ENCODE results near the gene LDLRAD3. TPM values are rescaled to one million over a fixed set of nuclear protein-coding genes. Genes with fewer than 3 reads are reported as not detected.

Gene LDLRAD3
- total and polyA plus RNA-seq, 3 donors from 2014 or later, result 7.1 to 14.6 (median 12.0) TPM

DNA sequence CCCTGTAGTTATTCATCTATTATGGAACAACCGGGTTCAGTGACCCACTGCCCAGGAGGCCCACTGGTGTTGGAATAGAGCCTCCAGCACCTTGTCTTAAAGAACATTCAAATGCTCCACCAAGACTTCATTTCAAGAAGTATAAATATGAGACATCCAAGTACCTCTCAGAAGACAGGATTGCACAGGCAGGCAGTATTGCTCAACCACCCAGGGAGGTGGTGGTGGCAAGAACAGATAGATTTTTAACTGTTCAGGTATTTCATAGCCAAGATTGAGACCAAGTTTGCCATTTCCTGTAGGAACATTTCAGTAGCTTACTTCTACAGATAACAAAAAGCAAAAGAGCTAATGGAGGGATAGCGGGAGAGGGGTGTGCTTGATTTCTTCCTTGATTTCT, 266.7 kb downstream of the LDLRAD3 start:
- Histone ChIP-seq H3K27me3 (no peaks in the 10 kb centered on the region), H3K9me3 (no peaks in the 10 kb centered on the region), H3K4me3 (no peak overlapping the region), H3K36me3 (ENCODE audit: low read depth, missing control alignments) (no peaks in the 10 kb centered on the region), H3K4me1 (no peaks in the 10 kb centered on the region), H3K27ac (no peak overlapping the region)
- intact Hi-C loops (cut with DNase I; ENCODE audit: low total_unique reads), result no loop called here
- DNase-seq, result no peak
- no peak for TF ChIP-seq POLR2A (IDR thresholded peaks at IDR 0.05)
- TF ChIP-seq, protein P1, sequence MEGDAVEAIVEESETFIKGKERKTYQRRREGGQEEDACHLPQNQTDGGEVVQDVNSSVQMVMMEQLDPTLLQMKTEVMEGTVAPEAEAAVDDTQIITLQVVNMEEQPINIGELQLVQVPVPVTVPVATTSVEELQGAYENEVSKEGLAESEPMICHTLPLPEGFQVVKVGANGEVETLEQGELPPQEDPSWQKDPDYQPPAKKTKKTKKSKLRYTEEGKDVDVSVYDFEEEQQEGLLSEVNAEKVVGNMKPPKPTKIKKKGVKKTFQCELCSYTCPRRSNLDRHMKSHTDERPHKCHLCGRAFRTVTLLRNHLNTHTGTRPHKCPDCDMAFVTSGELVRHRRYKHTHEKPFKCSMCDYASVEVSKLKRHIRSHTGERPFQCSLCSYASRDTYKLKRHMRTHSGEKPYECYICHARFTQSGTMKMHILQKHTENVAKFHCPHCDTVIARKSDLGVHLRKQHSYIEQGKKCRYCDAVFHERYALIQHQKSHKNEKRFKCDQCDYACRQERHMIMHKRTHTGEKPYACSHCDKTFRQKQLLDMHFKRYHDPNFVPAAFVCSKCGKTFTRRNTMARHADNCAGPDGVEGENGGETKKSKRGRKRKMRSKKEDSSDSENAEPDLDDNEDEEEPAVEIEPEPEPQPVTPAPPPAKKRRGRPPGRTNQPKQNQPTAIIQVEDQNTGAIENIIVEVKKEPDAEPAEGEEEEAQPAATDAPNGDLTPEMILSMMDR (IDR thresholded peaks at IDR 0.05), result no peak
- WGBS, 2 donors, result 98 to 100% methylated on average over 2 of the region's 2 CpGs

DNA sequence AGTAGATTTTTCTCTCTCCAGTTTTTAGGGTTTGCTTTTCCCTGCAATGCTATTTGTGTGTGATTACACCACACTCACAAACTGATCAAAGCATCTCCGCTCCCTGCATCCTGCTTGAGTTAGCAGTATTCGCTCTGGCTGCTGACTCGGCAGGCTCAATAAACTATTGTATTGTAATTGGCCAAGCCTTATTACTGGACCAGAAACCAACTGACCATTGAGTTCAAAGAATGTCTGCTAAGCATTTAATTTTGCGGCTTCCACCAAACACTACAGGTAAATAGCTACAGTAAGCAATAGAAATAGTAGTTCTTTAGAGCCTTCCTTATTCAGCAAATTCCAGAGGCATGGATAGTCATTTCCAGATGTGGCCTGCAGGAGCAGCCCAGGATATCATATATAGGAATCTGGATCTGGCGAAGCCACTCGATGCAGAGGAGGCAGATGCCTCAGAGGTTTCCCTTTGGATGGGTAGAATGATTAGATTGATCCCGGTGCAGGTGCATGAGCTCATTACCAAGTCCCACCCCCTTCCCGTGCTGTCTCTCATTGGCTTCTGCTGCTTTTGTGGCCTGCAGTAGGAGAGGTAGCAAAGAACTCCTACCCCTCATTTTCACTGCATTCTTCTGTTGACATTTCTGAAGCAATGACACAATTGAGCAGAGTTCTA, 268.0 kb downstream of the LDLRAD3 start:
- Histone ChIP-seq H3K9me3 (no peaks in the 10 kb centered on the region), H3K27me3 (no peaks in the 10 kb centered on the region), H3K4me1 (no peaks in the 10 kb centered on the region), H3K36me3 (ENCODE audit: low read depth, missing control alignments) (no peaks in the 10 kb centered on the region), H3K4me3 (no peak overlapping the region), H3K27ac (no peak overlapping the region)
- intact Hi-C loops (cut with DNase I; ENCODE audit: low total_unique reads), result no loop called here
- no peak for DNase-seq
- no peak for TF ChIP-seq POLR2A (IDR thresholded peaks at IDR 0.05)
- 89 to 92% methylated on average over 6 to 8 of the region's 8 CpGs for WGBS, 2 donors

DNA sequence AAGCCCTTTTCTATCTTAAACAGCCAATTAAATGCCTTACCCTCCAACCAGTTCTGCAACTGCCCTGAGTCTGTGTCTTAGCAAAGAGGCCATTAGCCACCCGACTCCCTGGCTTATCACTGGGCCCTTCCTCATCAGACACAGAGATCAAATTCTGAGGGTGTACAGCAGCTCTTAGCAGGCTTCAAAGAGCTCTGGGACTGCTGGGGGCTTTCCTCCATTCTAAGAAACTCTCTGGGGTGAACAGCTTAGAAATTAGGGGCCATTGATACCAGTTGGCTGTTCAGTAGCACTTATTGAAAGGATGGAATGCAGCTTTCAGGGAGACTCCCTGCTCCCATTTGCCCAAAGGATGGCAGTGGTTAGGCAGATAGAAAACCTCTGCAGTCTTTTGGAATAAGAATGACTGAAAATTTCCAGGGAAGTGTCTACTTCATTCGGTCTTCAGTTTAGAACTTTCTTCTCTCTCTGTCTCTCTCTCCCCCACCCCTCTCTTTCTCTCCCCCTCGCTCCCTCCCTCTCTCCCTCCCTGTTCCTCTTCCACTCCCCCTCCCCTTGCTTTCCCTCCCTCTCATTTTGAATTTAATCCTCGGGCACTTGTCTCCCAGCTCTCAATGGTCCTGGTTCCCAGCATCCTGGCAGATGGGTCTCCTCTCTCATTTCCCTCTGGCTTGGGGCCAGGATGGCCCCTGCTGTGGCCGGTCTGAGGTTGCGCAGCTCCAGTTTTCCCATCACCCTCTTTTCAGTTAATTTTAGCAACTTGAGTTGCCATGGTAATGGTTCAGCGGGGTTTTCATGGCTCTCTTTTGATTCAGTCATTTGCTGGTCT, 268.9 kb downstream of the LDLRAD3 start:
- intact Hi-C loops (cut with DNase I; ENCODE audit: low total_unique reads), result no loop called here
- WGBS, 2 donors, result 72 to 74% methylated on average over 7 of the region's 7 CpGs
- DNase-seq, result no peak

GRCh38 chr11:36213393-36213840, 269.6 kb downstream of the LDLRAD3 start:
- no peak for DNase-seq
- 84 to 94% methylated on average over 5 to 7 of the region's 7 CpGs for WGBS, 2 donors
- no peaks in the 10 kb centered on the region for H3K36me3 ChIP-seq (ENCODE audit: low read depth, missing control alignments)
- no peak overlapping the region for H3K4me3 ChIP-seq
- intact Hi-C loops (cut with DNase I; ENCODE audit: low total_unique reads), result no loop called here
- no peaks in the 10 kb centered on the region for H3K4me1 ChIP-seq
- H3K27me3 ChIP-seq, result no peaks in the 10 kb centered on the region
- TF ChIP-seq POLR2A (IDR thresholded peaks at IDR 0.05), result no peak
- TF ChIP-seq, protein P1 (IDR thresholded peaks at IDR 0.05), result no peak
- H3K27ac ChIP-seq, result no peak overlapping the region
- no peaks in the 10 kb centered on the region for H3K9me3 ChIP-seq

More for the DNA sequence above, 268.9 kb downstream of the LDLRAD3 start:
- TF ChIP-seq POLR2A (IDR thresholded peaks at IDR 0.05), result no peak
- TF ChIP-seq, protein P1 (IDR thresholded peaks at IDR 0.05), result no peak
- H3K36me3 ChIP-seq (ENCODE audit: low read depth, missing control alignments), result no peaks in the 10 kb centered on the region
- no peaks in the 10 kb centered on the region for H3K27me3 ChIP-seq
- no peaks in the 10 kb centered on the region for H3K4me1 ChIP-seq
- H3K27ac ChIP-seq, result no peak overlapping the region
- no peaks in the 10 kb centered on the region for H3K9me3 ChIP-seq
- no peak overlapping the region for H3K4me3 ChIP-seq

GRCh38 chr11:36214480-36214879, 270.6 kb downstream of the LDLRAD3 start:
- Histone ChIP-seq H3K27ac (no peak overlapping the region), H3K36me3 (ENCODE audit: low read depth, missing control alignments) (no peaks in the 10 kb centered on the region)

More at GRCh38 chr11:36214480-36214879, 270.6 kb downstream of the LDLRAD3 start:
- H3K27me3 ChIP-seq, result no peaks in the 10 kb centered on the region
- TF ChIP-seq, protein P1 (IDR thresholded peaks at IDR 0.05), result no peak
- TF ChIP-seq POLR2A (IDR thresholded peaks at IDR 0.05), result no peak
- no peaks in the 10 kb centered on the region for H3K4me1 ChIP-seq
- no peak overlapping the region for H3K4me3 ChIP-seq
- intact Hi-C loops (cut with DNase I; ENCODE audit: low total_unique reads), result no loop called here
- DNase-seq, result no peak
- H3K9me3 ChIP-seq, result no peaks in the 10 kb centered on the region
- WGBS, 2 donors, result 89 to 100% methylated on average over 3 of the region's 3 CpGs
